Left ventricle myocardium superior (tissue), 1 donor: Measurements from ENCODE around the gene HSD17B1. TPM values are rescaled to one million over a fixed set of nuclear protein-coding genes. Genes with fewer than 3 reads are reported as not detected.

ENCODE experiments used
- ATAC-seq: fragments of 200-7000 bp; cut with Tn5 transposase; one replicate; pipeline ENCODE4 v1.9.1; 2020; ENCODE audit warnings: mild to moderate bottlenecking, moderate library complexity
- DNase-seq: peaks from one replicate; pipeline ENCODE4 v3.0.0-alpha.2; 2020
- intact Hi-C: fragments of 100-400 bp; cut with micrococcal nuclease; formaldehyde crosslinking; loops from one replicate; pipeline ENCODE4 v1.11.0; 2022
- microRNA-seq: library from miRNA; unstranded; fragments of <30 nt; microRNA quantifications from one replicate; pipeline ENCODE4 v1.2.0, GENCODE V29; 2020; ENCODE audit warnings: borderline number of aligned reads
- total RNA-seq: library from RNA; stranded (reverse); fragmentation: NEBNext Ultra II Directional; extraction: Animal tissue kit (Norgen Biotek cat#: 25700); gene quantifications from one replicate; pipeline ENCODE4 v1.2.1, GENCODE V29; 2021
- donor health status: DM: no; HTN: yes; CAD: no; lungs with severe emphysema.

HSD17B1 gene
- total RNA-seq, 1 donor from 2014 or later: 1.4 TPM

GRCh38 chr17:42581744-42582270 is 29.1 kb downstream of the HSD17B1 start:
- DNase-seq: no peak
- intact Hi-C loops: no loop called here
- ATAC-seq: no peak

- intact Hi-C loops: no loop called here
- DNase-seq (no peak), ATAC-seq (no peak)
Observed at GRCh38 chr17:42584880-42585279, 32.2 kb downstream of the HSD17B1 start.

GRCh38 chr17:42585353-42585752 is 32.6 kb downstream of the HSD17B1 start:
- intact Hi-C loops: no loop called here
- DNase-seq: no peak

GRCh38 chr17:42586514-42587230 is 33.9 kb downstream of the HSD17B1 start:
- ATAC-seq (no peak), DNase-seq (no peak)
- intact Hi-C loops: no loop called here

More at GRCh38 chr17:42585353-42585752, 32.6 kb downstream of the HSD17B1 start:
- ATAC-seq: peak; percentile 59

GRCh38 chr17:42590886-42591285 is 38.2 kb downstream of the HSD17B1 start:
- DNase-seq: no peak
- intact Hi-C loops: no loop called here
- ATAC-seq: no peak

GRCh38 chr17:42591411-42591810 is 38.7 kb downstream of the HSD17B1 start:
- no peak for ATAC-seq
- intact Hi-C loops: no loop called here

GRCh38 chr17:42596386-42596785 is 43.7 kb downstream of the HSD17B1 start:
- DNase-seq: no peak
- intact Hi-C loops: no loop called here
- ATAC-seq: no peak

More at GRCh38 chr17:42591411-42591810, 38.7 kb downstream of the HSD17B1 start:
- no peak for DNase-seq

GRCh38 chr17:42598905-42599304 is 46.2 kb downstream of the HSD17B1 start:
- DNase-seq (no peak), ATAC-seq (peak; percentile 90)
- intact Hi-C loops: no loop called here

- no peak for DNase-seq
- intact Hi-C loops: no loop called here
- no peak for ATAC-seq
Observed at GRCh38 chr17:42603318-42603717, 50.6 kb downstream of the HSD17B1 start.

Small RNA genes within 50 kb of the gene (microRNA-seq; reads per million reads assigned to microRNA genes)
- not detected for gene MIR5010

Other genes with a start within 250 kb of the HSD17B1 start
- 146 TPM for gene STAT3, start 164.5 kb upstream of the HSD17B1 start, total RNA-seq
- gene CAVIN1, start 129.7 kb upstream of the HSD17B1 start, total RNA-seq: 216 TPM
- 33.2 TPM for gene ATP6V0A1, start 94.0 kb upstream of the HSD17B1 start, total RNA-seq
- 8.3 TPM for gene NAGLU, start 16.7 kb upstream of the HSD17B1 start, total RNA-seq
- 45.2 TPM for gene COASY, start 9.2 kb downstream of the HSD17B1 start, total RNA-seq
- 72.3 TPM for gene MLX, start 14.2 kb downstream of the HSD17B1 start, total RNA-seq
- gene PSMC3IP, start 24.8 kb downstream of the HSD17B1 start, total RNA-seq: 3.1 TPM
- gene RETREG3, start 56.5 kb downstream of the HSD17B1 start, total RNA-seq: 25.7 TPM
- gene TUBG1, start 56.8 kb downstream of the HSD17B1 start, total RNA-seq: 46.0 TPM
- 17.1 TPM for gene TUBG2, start 106.4 kb downstream of the HSD17B1 start, total RNA-seq
- gene PLEKHH3, start 124.1 kb downstream of the HSD17B1 start, total RNA-seq: 35.7 TPM
- gene CCR10, start 128.9 kb downstream of the HSD17B1 start, total RNA-seq: 1.7 TPM
- gene CNTNAP1, start 129.6 kb downstream of the HSD17B1 start, total RNA-seq: 7.0 TPM
- 49.6 TPM for gene EZH1, start 192.1 kb downstream of the HSD17B1 start, total RNA-seq
- gene RAMP2, start 208.3 kb downstream of the HSD17B1 start, total RNA-seq: 39.3 TPM
- gene VPS25, start 220.5 kb downstream of the HSD17B1 start, total RNA-seq: 29.6 TPM
- not detected for gene WNK4, start 227.7 kb downstream of the HSD17B1 start, total RNA-seq
- gene COA3, start 245.8 kb downstream of the HSD17B1 start, total RNA-seq: 70.4 TPM
- gene CNTD1, start 245.9 kb downstream of the HSD17B1 start, total RNA-seq: 0.10 TPM